HEK293 (cell line): ENCODE results near the gene ABHD8.

Experiments used
- CTCF ChIA-PET: fragments of 350-600 bp; formaldehyde crosslinking; extraction: SDS; loops from one replicate; lab custom pipeline; 2021; ENCODE audit warnings: antibody characterized with exemption; lab: Yijun Ruan, JAX
- POLR2A ChIA-PET: fragments of 300-600 bp; formaldehyde crosslinking; extraction: SDS; loops from one replicate; lab custom pipeline; 2020; ENCODE audit warnings: antibody characterized with exemption, inconsistent platforms; lab: Yijun Ruan, JAX
- H3K27ac ChIP-seq: fragments of 200-500 bp; sonication (Bioruptor generic); 2 replicates; pipeline ENCODE4 v1.5.1; 2014; ENCODE audit warnings: low read depth, low read length, control low read depth, inconsistent platforms; ENCODE audit errors: extremely low read depth
- H3K36me3 ChIP-seq, 2 experiments: fragments of 200-500 bp in 1 of 2; sonication (Bioruptor generic) in 1 of 2; 1 replicate in 1 of 2; 2 replicates in 1 of 2; pipeline ENCODE4 v1.5.1; 2014 to 2017; ENCODE audit warnings: inconsistent platforms in 2 of 2, low read length in 2 of 2; ENCODE audit not compliant: control insufficient read depth in 2 of 2, insufficient read depth in 1 of 2
- H3K4me1 ChIP-seq: fragments of 200-500 bp; sonication (Bioruptor generic); 2 replicates; pipeline ENCODE4 v1.5.1; 2014; ENCODE audit warnings: mild to moderate bottlenecking, low read length, inconsistent platforms; ENCODE audit not compliant: control insufficient read depth, insufficient read depth
- H3K4me3 ChIP-seq: 2 replicates; pipeline ENCODE4 v1.5.1; 2011; ENCODE audit warnings: low read depth, mild to moderate bottlenecking, control low read depth, low read length, moderate library complexity
- H3K9me3 ChIP-seq: fragments of 200-500 bp; sonication (Bioruptor generic); 2 replicates; pipeline ENCODE4 v1.5.1; 2014; ENCODE audit warnings: low read depth, low read length, inconsistent platforms; ENCODE audit not compliant: control insufficient read depth, insufficient read depth
- BCL11A ChIP-seq: fragments of 450-650 bp; formaldehyde crosslinking; IDR thresholded peaks from 2 replicates; pipeline ENCODE4 v1.5.1; 2016; ENCODE audit warnings: low read depth, missing biosample characterization, missing genetic modification characterization
- BCL11B ChIP-seq: fragments of 450-650 bp; formaldehyde crosslinking; IDR thresholded peaks from 2 replicates; pipeline ENCODE4 v1.5.1; 2016; ENCODE audit warnings: low read depth, missing biosample characterization, missing genetic modification characterization
- GFI1B ChIP-seq: fragments of 450-650 bp; formaldehyde crosslinking; IDR thresholded peaks from 2 replicates; pipeline ENCODE4 v1.5.1; 2016; ENCODE audit warnings: missing biosample characterization, missing genetic modification characterization
- GLIS2 ChIP-seq: fragments of 450-650 bp; formaldehyde crosslinking; IDR thresholded peaks from 2 replicates; pipeline ENCODE4 v1.5.1; 2016; ENCODE audit warnings: missing biosample characterization, missing genetic modification characterization
- ZNF16 ChIP-seq: fragments of 450-650 bp; formaldehyde crosslinking; IDR thresholded peaks from 2 replicates; pipeline ENCODE4 v1.5.1; 2016; ENCODE audit warnings: low read depth, missing biosample characterization, missing genetic modification characterization
- ZNF274 ChIP-seq, 2 experiments: fragments of 200-500 bp in 1 of 2; fragments of 450-650 bp in 1 of 2; sonication (Bioruptor generic) in 1 of 2; formaldehyde crosslinking in 1 of 2; IDR thresholded peaks; 2 replicates each; pipeline versions ENCODE4 v1.5.1 to v1.6.1; 2014 to 2016; ENCODE audit warnings: borderline replicate concordance in 1 of 2, inconsistent platforms in 1 of 2, low read length in 1 of 2, missing biosample characterization in 1 of 2, missing genetic modification characterization in 1 of 2
- ZNF580 ChIP-seq: fragments of 450-650 bp; formaldehyde crosslinking; IDR thresholded peaks from 2 replicates; pipeline ENCODE4 v1.5.1; 2016; ENCODE audit warnings: missing biosample characterization, missing genetic modification characterization
- ZNF623 ChIP-seq: fragments of 450-650 bp; formaldehyde crosslinking; IDR thresholded peaks from 2 replicates; pipeline ENCODE4 v1.5.1; 2016; ENCODE audit warnings: missing biosample characterization, missing genetic modification characterization
- ZSCAN30 ChIP-seq: fragments of 450-650 bp; IDR thresholded peaks from 2 replicates; pipeline ENCODE4 v1.5.1; 2018; ENCODE audit warnings: missing biosample characterization, mild to moderate bottlenecking, missing genetic modification characterization, moderate library complexity
- TF ChIP-seq, protein P1 (sequence below): fragments of 450-650 bp; formaldehyde crosslinking; IDR thresholded peaks from 2 replicates; pipeline ENCODE4 v1.5.1; 2016; ENCODE audit warnings: missing biosample characterization, missing genetic modification characterization

ABHD8 gene

GRCh38 chr19:17242431-17243208 is 60.6 kb downstream of the ABHD8 start:
- Histone ChIP-seq H3K27ac (no peak overlapping the region), H3K4me1 (peaks cover 5% of the 10 kb centered on the region), H3K4me3 (no peak overlapping the region), H3K9me3 (no peaks in the 10 kb centered on the region), H3K36me3 (peaks cover 0 to 27% of the 10 kb centered on the region in 2 experiments; a peak in 2 of 3 replicates)
- TF ChIP-seq ZSCAN30 (tag by site-specific recombination) (0 out of 2 replicates have a peak, but pooled peaks have one; percentile 54), ZNF274 (IDR thresholded peaks at IDR 0.05; ENCODE audit: low read length) (no peak), ZNF274 (tag by site-specific recombination; IDR thresholded peaks at IDR 0.05; ENCODE audit: borderline replicate concordance) (no peak), ZNF580 (tag by site-specific recombination) (peak; percentile 70; the same call in 1 of the 2 replicates), GLIS2 (peak; percentile 52; the same call in 1 of the 2 replicates), BCL11B (peak; percentile 45; the same call in 1 of the 2 replicates), ZNF623 (0 out of 2 replicates have a peak, but pooled peaks have one; percentile 20), BCL11A (tag by site-specific recombination) (peak; percentile 58; the same call in 1 of the 2 replicates), ZNF16 (tag by site-specific recombination) (peak; percentile 99), GFI1B (tag by site-specific recombination) (no peak)
- TF ChIP-seq, protein P1, sequence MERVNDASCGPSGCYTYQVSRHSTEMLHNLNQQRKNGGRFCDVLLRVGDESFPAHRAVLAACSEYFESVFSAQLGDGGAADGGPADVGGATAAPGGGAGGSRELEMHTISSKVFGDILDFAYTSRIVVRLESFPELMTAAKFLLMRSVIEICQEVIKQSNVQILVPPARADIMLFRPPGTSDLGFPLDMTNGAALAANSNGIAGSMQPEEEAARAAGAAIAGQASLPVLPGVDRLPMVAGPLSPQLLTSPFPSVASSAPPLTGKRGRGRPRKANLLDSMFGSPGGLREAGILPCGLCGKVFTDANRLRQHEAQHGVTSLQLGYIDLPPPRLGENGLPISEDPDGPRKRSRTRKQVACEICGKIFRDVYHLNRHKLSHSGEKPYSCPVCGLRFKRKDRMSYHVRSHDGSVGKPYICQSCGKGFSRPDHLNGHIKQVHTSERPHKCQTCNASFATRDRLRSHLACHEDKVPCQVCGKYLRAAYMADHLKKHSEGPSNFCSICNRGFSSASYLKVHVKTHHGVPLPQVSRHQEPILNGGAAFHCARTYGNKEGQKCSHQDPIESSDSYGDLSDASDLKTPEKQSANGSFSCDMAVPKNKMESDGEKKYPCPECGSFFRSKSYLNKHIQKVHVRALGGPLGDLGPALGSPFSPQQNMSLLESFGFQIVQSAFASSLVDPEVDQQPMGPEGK (tag by site-specific recombination): 0 out of 2 replicates have a peak, but pooled peaks have one; percentile 5
- ChIA-PET POLR2A (interaction anchor here (0.6 to 6.8 kb wide), 5 partner anchors 16 to 38 kb away, joined by 5 to 29 read pairs (median 7); partner anchors contain the start of genes BABAM1, OCEL1 and USE1), CTCF (interaction anchor here (0.7 to 1.6 kb wide), 4 partner anchors 18 to 190 kb away, joined by 3 to 4 read pairs (median 4); partner anchors contain the start of gene USE1)
